GM21390 (cell line): ENCODE data around the gene GBGT1.

Experiments
- ATAC-seq: cut with Tn5 transposase; IDR thresholded peaks from one replicate; pipeline ENCODE4 v1.9.1; 2021; ENCODE audit not compliant: unreplicated experiment

Gene GBGT1

GRCh38 chr9:133117271-133118178 lies 46.2 kb downstream of the GBGT1 start:
- no peak for ATAC-seq

- ATAC-seq: no peak
Observed at GRCh38 chr9:133116346-133117231, 47.1 kb downstream of the GBGT1 start.

- ATAC-seq: peak; percentile 76
Observed at GRCh38 chr9:133115604-133116345, 47.9 kb downstream of the GBGT1 start.

GRCh38 chr9:133114886-133115603 lies 48.7 kb downstream of the GBGT1 start:
- ATAC-seq: no peak

GRCh38 chr9:133113949-133114885 lies 49.5 kb downstream of the GBGT1 start:
- no peak for ATAC-seq

- ATAC-seq: no peak
Observed at GRCh38 chr9:133113163-133113948, 50.4 kb downstream of the GBGT1 start.

- no peak for ATAC-seq
Observed at GRCh38 chr9:133112663-133113026, 51.1 kb downstream of the GBGT1 start.

- no peak for ATAC-seq
Observed at GRCh38 chr9:133111808-133112662, 51.7 kb downstream of the GBGT1 start.

GRCh38 chr9:133109931-133110650 lies 53.6 kb downstream of the GBGT1 start:
- no peak for ATAC-seq

GRCh38 chr9:133108794-133109641 lies 54.7 kb downstream of the GBGT1 start:
- ATAC-seq: no peak

GRCh38 chr9:133107961-133108793 lies 55.5 kb downstream of the GBGT1 start:
- no peak for ATAC-seq

GRCh38 chr9:133107245-133107722 lies 56.4 kb downstream of the GBGT1 start:
- ATAC-seq: no peak

GRCh38 chr9:133106511-133107244 lies 57.0 kb downstream of the GBGT1 start:
- no peak for ATAC-seq

- ATAC-seq: no peak
Observed at GRCh38 chr9:133105461-133105770, 58.3 kb downstream of the GBGT1 start.
